ENCODE measurements around the gene NOS2.

GRCh38 chr17:27846042-27846655 lies 45.8 kb upstream of the NOS2 start:
- TF ChIP-seq POLR2A (IDR thresholded peaks at IDR 0.05) (no peak), POLR2AphosphoS5 (IDR thresholded peaks at IDR 0.05) (no peak), CTCF (IDR thresholded peaks at IDR 0.05) (no peak)
